NCI-H2227 (cell line): ENCODE results near the gene CENPF.
"Not testable (repeated sequence)": the region's sequence is repeated elsewhere in the genome, so short reads cannot be mapped to it uniquely, and the experiment has no call there.

Experiments used
- DNase-seq: peaks from one replicate; lab custom pipeline; 2025; ENCODE audit not compliant: unreplicated experiment; lab: John Stamatoyannopoulos, UW

The CENPF gene

DNA sequence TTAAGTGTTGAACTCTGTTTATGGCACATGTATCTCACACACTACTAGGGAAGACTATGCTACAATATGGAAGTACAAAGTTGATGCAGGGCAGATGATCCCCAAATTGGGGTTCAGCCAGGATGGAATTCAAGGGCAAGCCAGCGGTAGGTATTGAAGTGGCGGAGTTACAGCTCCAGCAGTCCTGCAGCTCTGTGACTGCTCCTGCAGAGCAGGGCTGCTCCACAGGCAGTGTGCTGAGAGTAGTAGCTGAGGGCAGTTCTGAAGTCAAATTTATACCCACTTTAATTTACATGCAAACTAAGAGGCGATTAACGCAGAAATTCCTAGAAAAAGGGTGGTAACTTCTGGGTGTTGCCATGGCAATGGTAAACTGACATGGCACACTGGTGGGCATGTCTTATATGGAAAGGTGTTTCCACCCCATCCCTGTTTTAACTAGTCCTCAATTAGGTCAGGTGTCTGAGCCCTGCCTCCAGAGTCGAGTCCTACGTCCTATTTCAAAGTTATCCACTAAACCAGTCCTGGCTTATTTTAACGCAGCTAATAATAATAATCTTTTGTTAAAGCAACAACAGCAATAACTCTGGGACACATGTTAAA, 20.6 kb upstream of the CENPF start:
- DNase-seq, result no peak

DNA sequence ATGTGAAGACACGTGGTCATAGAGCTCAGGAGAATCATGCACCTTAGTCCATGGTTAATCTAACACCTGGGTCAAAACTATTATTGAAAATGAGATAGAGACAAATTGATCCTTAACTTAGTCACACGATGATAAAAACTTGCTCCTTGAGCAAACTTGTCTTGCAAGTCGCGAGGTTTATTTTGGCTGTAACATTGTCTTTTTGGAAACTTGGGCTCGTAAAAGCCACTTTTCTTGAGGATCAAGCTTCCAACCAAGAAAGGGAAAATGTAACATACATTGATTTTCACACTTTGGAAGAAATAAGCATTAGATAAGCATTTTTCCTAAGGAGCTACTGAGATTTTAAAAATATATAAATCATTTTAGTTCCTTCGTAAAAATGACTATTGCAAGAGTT, 19.9 kb upstream of the CENPF start:
- DNase-seq, result no peak

DNA sequence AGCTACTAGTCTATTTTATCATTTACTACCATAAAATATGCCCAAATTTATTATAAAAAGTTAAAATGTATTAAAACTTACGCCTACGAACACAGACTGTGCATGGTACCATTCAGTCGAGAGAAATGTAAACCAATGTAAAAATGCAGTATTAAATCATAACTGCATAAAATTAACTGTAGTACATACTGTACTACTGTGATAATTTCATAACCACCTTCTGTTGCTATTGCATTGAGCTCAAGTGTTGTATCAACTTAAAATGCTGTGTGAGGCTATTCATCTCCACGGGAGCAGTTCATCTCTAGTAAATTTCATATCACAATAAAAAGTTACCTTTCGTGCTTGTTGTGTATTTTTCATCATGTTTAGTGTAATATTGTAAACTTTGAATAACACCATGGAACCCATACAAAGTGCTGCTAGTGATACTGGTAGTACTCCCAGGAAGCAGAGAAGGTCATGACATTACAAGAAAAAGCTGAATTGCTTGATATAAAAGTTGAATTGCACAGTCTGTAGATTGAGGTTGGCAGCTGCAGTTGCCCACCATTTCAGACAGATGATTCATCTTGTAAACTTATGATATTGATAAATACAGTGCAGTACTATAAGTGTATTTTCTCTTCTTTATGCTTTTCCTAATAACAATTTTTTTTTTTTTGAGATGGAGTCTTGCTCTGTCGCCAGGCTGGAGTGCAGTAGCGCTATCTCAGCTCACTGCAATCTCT, 19.0 kb upstream of the CENPF start:
- no peak for DNase-seq

DNA sequence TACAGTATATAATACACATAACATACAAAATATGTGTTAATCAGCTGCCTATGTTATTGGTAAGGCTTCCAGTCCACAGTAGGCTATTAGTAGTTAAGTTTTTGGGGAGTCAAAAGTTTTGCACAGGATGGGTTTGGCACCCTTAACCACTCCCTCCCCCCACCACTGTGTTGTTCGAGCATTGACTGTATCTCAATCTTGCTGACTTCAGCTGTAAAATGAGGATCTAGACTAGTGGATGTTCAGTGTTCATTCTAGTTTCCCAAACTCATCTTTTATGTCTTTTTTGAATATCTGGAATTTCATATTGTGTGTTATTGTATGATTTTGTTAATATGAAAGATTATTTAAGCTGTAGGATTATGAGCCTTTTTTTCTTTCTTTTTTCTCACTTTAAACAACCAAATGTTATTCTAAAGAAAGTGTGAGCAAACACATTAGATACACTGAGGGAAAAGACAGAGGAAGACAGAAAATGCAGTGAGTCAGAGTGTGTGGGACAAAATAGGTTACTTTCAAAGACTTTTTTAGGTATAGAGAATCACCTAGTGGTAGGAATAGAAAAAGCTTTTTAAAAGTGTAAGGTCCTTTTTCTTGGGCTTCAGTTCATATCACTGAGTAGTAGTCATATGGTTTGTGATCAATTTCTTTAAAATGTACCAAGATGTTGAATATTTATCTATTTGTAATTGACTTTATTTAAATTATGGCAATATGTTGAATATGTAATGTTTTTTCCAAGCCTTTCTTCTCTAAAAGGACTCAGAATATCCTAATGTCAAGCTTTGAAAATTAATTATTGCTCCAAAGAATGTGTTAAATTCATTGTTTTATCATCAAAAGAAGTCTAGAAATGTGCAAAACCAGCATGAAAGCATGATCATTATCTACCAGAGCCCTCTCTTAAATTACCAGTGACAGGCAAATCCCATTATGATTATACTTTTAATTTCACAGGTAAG, 17.9 kb upstream of the CENPF start:
- peak; percentile 42 for DNase-seq

DNA sequence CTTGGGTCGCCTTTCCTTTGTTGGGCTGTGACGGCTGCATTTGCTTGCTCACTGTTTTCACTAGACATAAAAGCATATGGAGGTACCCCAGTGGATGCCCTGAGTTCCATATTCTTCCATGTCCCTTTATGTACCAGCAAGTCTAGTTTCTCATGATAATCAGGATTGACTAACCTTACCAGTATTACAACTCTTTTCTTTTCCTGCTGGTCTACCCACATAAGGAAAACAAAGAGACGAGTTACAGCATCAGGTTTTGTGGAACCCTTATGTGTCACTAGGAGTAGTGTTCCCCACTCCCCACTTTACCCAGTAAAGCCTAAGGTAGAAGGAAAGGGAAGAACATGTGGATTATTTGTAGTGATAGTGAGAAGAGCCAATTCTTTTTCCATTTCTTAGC, 16.4 kb upstream of the CENPF start:
- no peak for DNase-seq

GRCh38 chr1:214587165-214587564, 15.8 kb upstream of the CENPF start:
- peak; percentile 66 for DNase-seq

GRCh38 chr1:214588963-214589597, 13.9 kb upstream of the CENPF start:
- DNase-seq, result no peak

GRCh38 chr1:214590696-214591095, 12.3 kb upstream of the CENPF start:
- no peak for DNase-seq

DNA sequence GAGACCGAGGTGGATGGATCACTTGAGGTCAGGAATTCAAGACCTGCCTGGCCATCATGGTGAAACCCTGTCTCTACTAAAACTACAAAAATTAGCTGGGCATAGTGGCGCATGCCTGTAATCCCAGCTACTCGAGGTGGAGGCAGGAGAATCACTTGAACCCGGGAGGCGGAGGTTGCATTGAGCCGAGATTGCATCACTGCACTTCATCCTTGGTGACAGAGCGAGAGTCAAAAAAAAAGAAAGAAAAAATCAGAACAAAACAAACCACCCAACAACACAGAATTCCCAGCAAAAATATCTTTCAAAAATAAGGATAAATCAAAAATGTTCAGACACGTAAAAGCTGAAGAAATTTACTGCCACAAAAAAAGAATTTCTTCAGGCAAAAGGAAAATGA, 11.1 kb upstream of the CENPF start:
- DNase-seq, result not testable (repeated sequence)

GRCh38 chr1:214593158-214593557, 9.8 kb upstream of the CENPF start:
- DNase-seq, result no peak

- DNase-seq, result no peak
Observed at GRCh38 chr1:214603819-214604252, 841 bp downstream of the CENPF start.

DNA sequence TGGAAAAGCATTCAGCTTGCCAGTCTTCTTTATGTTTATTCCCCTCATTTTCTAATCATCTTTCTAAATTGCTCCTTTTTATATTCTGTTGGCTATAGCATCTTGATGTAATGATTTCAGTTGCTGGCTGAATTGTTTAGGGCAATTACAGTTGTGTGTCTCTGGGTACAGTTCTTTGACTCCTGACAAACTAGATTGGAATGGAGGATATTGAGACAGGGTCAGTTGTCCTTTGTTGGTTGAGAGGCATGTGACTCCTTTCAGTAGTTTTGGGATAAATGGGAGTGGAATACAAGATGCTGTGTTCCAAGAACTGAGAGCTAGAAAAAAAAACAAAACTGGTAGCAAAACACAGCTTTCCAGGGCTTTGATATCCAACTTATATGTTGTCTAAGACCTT, 1.5 kb downstream of the CENPF start:
- DNase-seq, result no peak

- not testable (repeated sequence) for DNase-seq
Observed at GRCh38 chr1:214605484-214605883, 2.5 kb downstream of the CENPF start.

DNA sequence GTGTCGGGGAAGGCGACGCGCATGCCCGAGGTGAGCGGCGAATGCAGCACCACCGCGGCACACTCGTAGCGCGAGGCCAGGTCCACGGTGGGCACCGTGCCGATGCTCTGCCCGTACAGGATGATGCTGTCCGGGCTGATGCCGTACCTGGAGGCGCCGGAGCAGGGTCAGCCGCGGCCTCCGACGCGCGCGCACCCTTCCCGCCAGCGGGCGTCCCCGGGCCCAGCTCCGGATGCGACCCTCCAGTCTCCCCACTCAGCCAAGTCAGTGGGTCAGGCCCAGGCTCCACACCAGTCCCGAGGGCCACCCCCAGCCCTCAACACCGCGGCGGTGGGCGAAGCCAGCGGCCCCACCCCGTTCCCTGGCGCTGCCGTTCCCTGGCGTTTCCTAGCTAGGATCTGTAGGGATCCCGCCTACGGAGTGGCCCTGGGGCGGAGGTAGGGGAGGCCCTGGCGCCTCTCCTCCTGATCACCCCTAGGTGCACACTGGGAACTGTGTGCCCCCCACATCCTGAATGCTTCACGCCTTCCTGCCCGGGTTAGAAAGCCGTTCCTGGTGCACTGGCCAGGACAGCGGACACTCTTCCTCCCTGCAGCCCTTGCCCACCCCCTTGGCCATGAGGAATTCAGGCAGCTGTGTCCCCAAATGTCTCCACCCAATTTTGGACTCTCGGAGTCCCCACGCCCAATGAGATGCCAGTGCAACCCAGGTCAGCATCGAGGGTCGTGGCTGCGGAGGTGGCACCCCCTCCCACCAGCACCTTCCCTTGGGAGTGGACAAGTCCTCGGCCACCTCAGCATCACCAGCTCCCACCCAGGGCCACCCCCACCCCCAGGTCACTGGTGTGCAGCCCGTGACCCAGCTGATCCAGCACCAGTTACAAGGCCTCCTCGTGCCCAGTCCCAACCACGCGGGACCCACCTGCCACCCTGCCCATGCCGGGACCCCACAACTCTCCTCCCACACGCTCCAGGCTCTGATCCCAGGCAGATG, 3.2 kb downstream of the CENPF start:
- not testable (repeated sequence) for DNase-seq

GRCh38 chr1:214607492-214608215, 4.7 kb downstream of the CENPF start:
- DNase-seq, result not testable (repeated sequence)

- DNase-seq, result not testable (repeated sequence)
Observed at GRCh38 chr1:214608216-214608783, 5.3 kb downstream of the CENPF start.

DNA sequence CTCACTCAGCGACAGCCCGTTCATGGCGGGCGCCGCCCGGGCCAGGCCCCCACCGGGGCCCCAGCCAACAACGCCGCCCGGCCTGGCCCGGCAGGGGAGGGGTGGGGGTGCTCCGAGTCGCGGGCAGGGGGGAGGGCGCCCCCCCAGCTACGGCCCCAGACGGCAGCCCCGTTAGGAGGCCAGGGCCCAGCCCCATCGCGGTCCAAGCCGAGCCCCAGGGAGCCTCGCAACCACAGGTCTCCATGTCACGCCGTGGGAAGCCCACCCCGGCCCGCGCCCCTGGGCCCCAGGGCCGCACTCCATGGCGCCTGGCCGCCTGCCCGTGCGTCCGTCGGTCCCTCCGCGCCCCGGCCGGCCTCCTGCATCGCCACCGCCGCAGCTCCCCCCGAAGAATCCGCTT, 5.8 kb downstream of the CENPF start:
- DNase-seq, result not testable (repeated sequence)

DNA sequence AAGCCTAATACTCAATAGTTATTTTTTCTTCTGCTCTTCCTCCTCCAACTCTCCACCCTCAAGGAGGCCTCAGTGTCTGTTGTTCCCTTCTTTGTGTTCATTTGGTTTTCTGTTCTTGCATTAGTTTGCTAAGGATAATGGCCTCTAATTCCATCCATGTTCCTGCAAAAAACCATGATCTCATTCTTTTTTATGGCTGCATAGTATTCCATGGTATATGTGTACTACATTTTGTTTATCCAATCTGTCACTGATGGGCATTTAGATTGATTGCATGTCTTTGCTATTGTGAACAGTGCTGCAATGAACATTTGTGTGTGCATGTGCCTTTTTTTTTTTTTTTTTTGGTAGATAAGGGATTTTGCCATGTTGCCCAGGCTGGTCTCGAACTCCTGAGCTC, 6.7 kb downstream of the CENPF start:
- no peak for DNase-seq

GRCh38 chr1:214610136-214610535, 7.1 kb downstream of the CENPF start:
- DNase-seq, result not testable (repeated sequence)
